ENCODE results near the gene SLC25A47. TPM values are rescaled to one million over a fixed set of nuclear protein-coding genes. Genes with fewer than 3 reads are reported as not detected.

SLC25A47 gene
- total RNA-seq, 1 experiment from 2014 or later, result 0.13 TPM

- Histone ChIP-seq H3K27ac (ENCODE audit: insufficient read length, low read depth, low read length) (no peak overlapping the region), H2AK5ac (ENCODE audit: insufficient read length, low read length) (no peak overlapping the region), H3K14ac (ENCODE audit: insufficient read depth, low read length) (no peak overlapping the region), H2BK12ac (ENCODE audit: insufficient read length, low read depth, low read length) (no peak overlapping the region), H2BK120ac (ENCODE audit: low read depth, low read length, poor library complexity, severe bottlenecking) (no peak overlapping the region), H3K9me3 (ENCODE audit: control insufficient read depth, low read depth, low read length) (no peaks in the 10 kb centered on the region), H2AFZ (ENCODE audit: low read length) (no peak overlapping the region), H3K79me2 (ENCODE audit: insufficient read depth, low read length) (peaks cover 3% of the 10 kb centered on the region; the same call in 1 of the 2 replicates), H4K8ac (replicated peaks; ENCODE audit: insufficient read length, low read depth, low read length) (no peak overlapping the region), H3K23me2 (ENCODE audit: insufficient read length, low read depth, low read length, poor library complexity, severe bottlenecking) (no peaks in the 10 kb centered on the region), H3K18ac (ENCODE audit: insufficient read length, low read depth, low read length) (no peak overlapping the region), H2BK20ac (ENCODE audit: low read depth, low read length, poor library complexity, severe bottlenecking) (no peak overlapping the region), H3K4ac (ENCODE audit: low read depth, low read length) (no peak overlapping the region), H3T11ph (ENCODE audit: low read length) (no peak overlapping the region), H3K23ac (ENCODE audit: insufficient read length, low read depth, low read length) (no peak overlapping the region), H4K5ac (ENCODE audit: insufficient read length, low read depth, low read length) (no peak overlapping the region), H2BK15ac (ENCODE audit: low read depth, low read length) (no peak overlapping the region), H3K27me3 (ENCODE audit: insufficient read depth, low read length) (no peaks in the 10 kb centered on the region), H3K9ac (ENCODE audit: extremely low read depth, insufficient read length, low read length) (no peak overlapping the region), H3K4me1 (ENCODE audit: insufficient read depth, low read length) (no peaks in the 10 kb centered on the region; the same call in 1 of the 2 replicates), H2BK5ac (ENCODE audit: insufficient read length, low read length) (no peak overlapping the region), H3K4me2 (ENCODE audit: insufficient read depth, insufficient read length, low read length) (no peak overlapping the region), H4K20me1 (ENCODE audit: control insufficient read depth, insufficient read depth, insufficient read length) (no peaks in the 10 kb centered on the region), H3K79me1 (ENCODE audit: insufficient read depth, low read depth, low read length, poor library complexity, severe bottlenecking) (peaks cover under 1% of the 10 kb centered on the region), H4K91ac (ENCODE audit: insufficient read length, low read depth, low read length) (no peak overlapping the region), H3K56ac (ENCODE audit: insufficient read length, low read depth, low read length) (no peak overlapping the region)
- Mint-ChIP-seq H3K4me1 (peaks cover 26 to 34% of the 10 kb centered on the region in 2 experiments), H3K27me3 (ENCODE audit: low read depth) (no peaks in the 10 kb centered on the region), H3K36me3 (ENCODE audit: insufficient read depth in 1 of 3, low read depth in 3 of 3) (peaks cover 16 to 26% (median 23%) of the 10 kb centered on the region in 3 experiments), H3K4me3 (no peak overlapping the region), H3K27ac (peak overlapping the region in 2 of 3 experiments; percentile 30 to 90; a peak in 3 of 7 replicates), H3K9me3 (no peaks in the 10 kb centered on the region)
- peak; percentile 65 for DNase-seq
- no CpG with 5 or more reads among the region's 11 CpGs for WGBS (ENCODE audit: extremely low coverage, insufficient read length, low lambda C conversion rate)
- no peak for TF ChIP-seq CTCF (conservative IDR thresholded peaks at IDR 0.05)
Measured at GRCh38 chr14:100281286-100282082, 41.7 kb upstream of the SLC25A47 start.
